SK-N-SH (cell line): ENCODE results near the gene CRYBA2.

Experiments
- CHD2 ChIP-seq: fragments of 150-350 bp; IDR thresholded peaks from 2 replicates; pipeline ENCODE4 v1.6.1; 2018; ENCODE audit warnings: low read length; ENCODE audit not compliant: partially characterized antibody
- CTCF ChIP-seq: fragments of 200-600 bp; sonication (generic); IDR thresholded peaks from 2 replicates; pipeline ENCODE4 v1.6.1; 2017; ENCODE audit warnings: antibody characterized with exemption, mild to moderate bottlenecking, moderate library complexity
- FOSL2 ChIP-seq: IDR thresholded peaks from 2 replicates; pipeline ENCODE4 v1.4.0; 2012; ENCODE audit warnings: low read depth, mild to moderate bottlenecking, moderate library complexity, borderline replicate concordance
- IRF3 ChIP-seq: fragments of 150-350 bp; IDR thresholded peaks from 2 replicates; pipeline ENCODE4 v1.6.1; 2016; ENCODE audit warnings: mild to moderate bottlenecking, low read depth, low read length
- MXI1 ChIP-seq: IDR thresholded peaks from 2 replicates; pipeline ENCODE4 v1.6.1; 2012; ENCODE audit warnings: mild to moderate bottlenecking, low read depth, low read length, improper control_type of control experiment
- PBX3 ChIP-seq: IDR thresholded peaks from 2 replicates; pipeline ENCODE4; 2012
- POLR2AphosphoS5 ChIP-seq: IDR thresholded peaks from 2 replicates; pipeline ENCODE4 v1.6.1; 2012; ENCODE audit warnings: low read depth, low read length
- RFX5 ChIP-seq: IDR thresholded peaks from 2 replicates; pipeline ENCODE4 v1.6.1; 2012; ENCODE audit warnings: mild to moderate bottlenecking, improper control_type of control experiment, low read length
- TAF1 ChIP-seq: IDR thresholded peaks from 2 replicates; pipeline ENCODE4 v1.6.1; 2012; ENCODE audit warnings: low read depth, mild to moderate bottlenecking, low read length, moderate library complexity, borderline replicate concordance
- TEAD4 ChIP-seq: IDR thresholded peaks from 2 replicates; pipeline ENCODE4 v1.4.0; 2012; ENCODE audit warnings: mild to moderate bottlenecking, borderline replicate concordance; ENCODE audit not compliant: insufficient read depth
- USF1 ChIP-seq: IDR thresholded peaks from 2 replicates; pipeline ENCODE4 v1.4.0; 2012; ENCODE audit warnings: low read depth, borderline replicate concordance
- YY1 ChIP-seq: IDR thresholded peaks from 2 replicates; pipeline ENCODE4 v1.4.0; 2012; ENCODE audit warnings: low read depth, mild to moderate bottlenecking

- no peak for TF ChIP-seq POLR2AphosphoS5
- no peak for TF ChIP-seq MXI1
- TF ChIP-seq FOSL2: no peak
- TF ChIP-seq IRF3: no peak
- TF ChIP-seq TAF1: no peak
- no peak for TF ChIP-seq USF1
- no peak for TF ChIP-seq CTCF
- no peak for TF ChIP-seq PBX3
- no peak for TF ChIP-seq YY1
- no peak for TF ChIP-seq RFX5
- no peak for TF ChIP-seq CHD2
- TF ChIP-seq TEAD4: no peak
Measured at GRCh38 chr2:218991674-218992168, 1.5 kb downstream of the CRYBA2 start.
